NT2/D1 (cell line): ENCODE data around the gene TIAL1.

Experiments used
- SUZ12 ChIP-seq: IDR thresholded peaks from 2 replicates; pipeline ENCODE4 v1.6.1; 2011; ENCODE audit not compliant: insufficient read length, insufficient read depth; ENCODE audit errors: extremely low read depth
- YY1 ChIP-seq: IDR thresholded peaks from 2 replicates; pipeline ENCODE4 v1.6.1; 2011; ENCODE audit not compliant: insufficient read length, insufficient read depth
- ZNF274 ChIP-seq: IDR thresholded peaks from 2 replicates; pipeline ENCODE4 v1.6.1; 2011; ENCODE audit warnings: mild to moderate bottlenecking, low read depth, low read length

DNA sequence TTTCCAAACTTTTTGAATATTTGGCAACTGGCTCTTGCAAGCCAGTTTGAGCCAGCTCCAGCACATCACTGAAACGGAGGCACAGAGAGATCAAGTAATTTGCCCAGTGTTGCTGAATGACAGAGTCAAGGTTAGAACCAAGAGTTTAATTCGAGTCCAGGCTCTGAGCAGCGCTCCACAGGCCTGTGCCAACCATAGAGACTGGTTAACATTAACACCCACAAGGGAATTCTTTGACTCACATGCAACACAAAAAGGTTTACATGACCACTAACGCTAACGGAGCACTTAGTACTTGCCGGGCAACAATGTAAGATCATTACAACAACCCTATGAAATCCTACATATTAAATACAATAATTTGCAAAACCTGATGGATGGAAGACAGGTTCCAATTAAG, 55.7 kb downstream of the TIAL1 start:
- no peak for TF ChIP-seq YY1
- no peak for TF ChIP-seq SUZ12
- no peak for TF ChIP-seq ZNF274
